Forelimb muscle (tissue), 1 donor: ENCODE results near the gene PSG5. TPM values are rescaled to one million over a fixed set of nuclear protein-coding genes. Genes with fewer than 3 reads are reported as not detected.
"Not testable (repeated sequence)": the region's sequence is repeated elsewhere in the genome, so short reads cannot be mapped to it uniquely, and the experiment has no call there.

Experiments
- DNase-seq: peaks from one replicate; pipeline ENCODE4 v3.0.0-alpha.2; 2013; ENCODE audit warnings: low read depth
- polyA plus RNA-seq: library from polyadenylated mRNA; unstranded; fragments of 120-200 nt; gene quantifications from one replicate; pipeline ENCODE4 v1.2.1, GENCODE V29; 2013; ENCODE audit not compliant: insufficient read length

PSG5 gene
- polyA plus RNA-seq, result 0.42 TPM

DNA sequence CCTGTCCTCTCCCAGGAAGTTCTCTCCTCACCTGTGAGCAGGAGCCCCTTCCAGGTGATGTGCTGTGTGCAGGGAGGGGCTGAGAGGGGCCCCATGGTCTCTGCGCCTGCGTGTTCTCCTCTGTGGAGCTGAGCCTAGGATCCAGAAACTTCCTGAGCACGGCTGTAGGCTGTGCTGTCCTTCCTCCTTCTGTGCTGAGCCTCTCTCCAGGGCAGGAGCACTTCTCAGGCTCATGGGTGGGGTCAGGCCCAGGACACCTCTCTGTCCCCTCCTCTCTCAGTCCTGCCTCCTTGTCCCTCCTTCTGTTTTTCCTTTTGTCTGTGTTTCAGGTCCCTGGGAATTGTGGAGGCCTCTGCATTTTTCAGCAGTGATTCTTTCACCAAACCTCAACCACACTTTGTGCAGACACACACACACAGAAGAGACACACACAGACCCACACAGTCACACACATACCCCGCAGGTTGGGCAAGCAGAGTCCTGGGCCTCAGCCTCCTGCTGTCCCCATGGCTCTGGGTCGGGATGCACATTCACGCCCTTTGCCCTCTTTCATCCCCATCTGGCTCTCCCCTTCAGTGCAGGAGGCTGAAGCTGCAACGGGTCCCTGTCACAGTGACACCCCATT lies at the start of gene PSG5:
Gene PSG5, minus strand, starts transcription at position 226 of the 625 bp plus-strand sequence. Its CDS starts 131 bp downstream, at position 95.
- DNase-seq, result not testable (repeated sequence)

DNA sequence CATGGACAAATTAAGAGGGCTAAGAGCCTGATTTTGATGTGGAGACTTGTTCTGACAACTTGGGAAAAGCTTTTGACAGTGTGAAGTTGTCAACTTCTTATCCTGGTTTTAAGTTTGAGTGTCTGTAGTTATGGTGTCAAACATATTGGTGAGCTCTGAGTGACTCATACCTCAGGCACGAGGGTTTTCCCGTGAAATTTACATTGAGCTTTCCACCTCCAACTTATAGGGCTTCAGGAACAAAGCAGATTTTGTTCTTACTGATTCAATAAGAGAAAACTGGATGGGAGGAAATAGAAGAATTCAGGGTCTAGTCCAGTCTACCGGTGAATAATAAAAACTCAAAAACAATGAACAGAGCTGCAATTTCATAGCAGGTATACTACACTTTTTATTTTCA lies 49.4 kb upstream of the PSG5 start:
- not testable (repeated sequence) for DNase-seq

DNA sequence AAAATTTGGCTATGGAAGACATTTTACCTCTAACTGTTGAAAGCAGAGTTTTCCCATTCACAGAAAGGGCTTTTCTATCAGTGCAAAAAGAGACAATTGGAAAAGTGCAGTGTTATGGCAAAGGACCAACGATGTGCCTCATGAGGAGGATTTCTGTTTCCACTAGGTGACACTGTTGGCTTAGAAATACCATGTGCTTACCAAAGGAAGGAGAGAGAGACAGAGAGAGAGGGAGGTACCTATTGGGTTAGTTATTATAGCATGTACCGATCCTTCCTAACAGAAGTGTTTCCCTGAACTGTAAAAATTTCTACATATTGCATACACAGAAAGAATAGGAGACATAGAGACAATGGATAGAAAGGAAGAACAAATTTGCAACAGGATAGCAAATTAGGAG lies 43.0 kb upstream of the PSG5 start:
- DNase-seq, result no peak

- DNase-seq, result not testable (repeated sequence)
These were observed 42.4 kb upstream of the PSG5 start for GRCh38 chr19:43228730-43229129.

GRCh38 chr19:43226986-43227385 lies 40.6 kb upstream of the PSG5 start:
- not testable (repeated sequence) for DNase-seq

GRCh38 chr19:43224855-43225253 lies 38.5 kb upstream of the PSG5 start:
- no peak for DNase-seq

DNA sequence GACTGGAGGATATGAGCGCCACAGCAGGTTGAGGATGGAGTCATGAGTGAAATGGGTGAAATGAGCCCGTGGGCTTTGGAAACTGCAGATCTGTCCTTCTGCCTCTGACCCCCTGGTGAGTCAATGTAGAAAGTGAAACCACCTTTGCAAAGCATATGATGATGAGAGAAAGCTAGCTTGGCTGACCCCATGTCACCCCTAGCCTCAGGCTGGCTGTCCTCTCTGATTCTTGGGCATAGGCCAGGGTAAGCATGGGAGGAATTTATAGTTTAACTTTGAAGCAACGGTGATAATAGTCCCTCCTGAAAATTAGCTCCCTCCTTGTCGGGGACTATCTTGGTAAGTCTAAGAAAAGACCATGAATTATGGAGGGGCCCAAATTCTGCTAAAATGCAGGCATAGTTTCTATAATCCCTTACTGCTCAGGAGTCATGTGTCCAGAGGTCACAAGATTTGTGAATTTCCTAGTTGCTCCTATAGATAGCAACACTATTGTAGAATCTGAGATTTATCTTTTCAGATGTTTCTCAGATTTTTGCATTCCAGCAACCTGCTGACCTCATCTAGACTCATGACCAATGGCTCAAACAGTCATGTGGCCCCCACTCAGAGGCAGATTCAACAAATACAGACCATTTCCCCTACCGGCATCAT lies 38.0 kb upstream of the PSG5 start:
- DNase-seq, result not testable (repeated sequence)

GRCh38 chr19:43221891-43222290 lies 35.6 kb upstream of the PSG5 start:
- DNase-seq, result not testable (repeated sequence)

DNA sequence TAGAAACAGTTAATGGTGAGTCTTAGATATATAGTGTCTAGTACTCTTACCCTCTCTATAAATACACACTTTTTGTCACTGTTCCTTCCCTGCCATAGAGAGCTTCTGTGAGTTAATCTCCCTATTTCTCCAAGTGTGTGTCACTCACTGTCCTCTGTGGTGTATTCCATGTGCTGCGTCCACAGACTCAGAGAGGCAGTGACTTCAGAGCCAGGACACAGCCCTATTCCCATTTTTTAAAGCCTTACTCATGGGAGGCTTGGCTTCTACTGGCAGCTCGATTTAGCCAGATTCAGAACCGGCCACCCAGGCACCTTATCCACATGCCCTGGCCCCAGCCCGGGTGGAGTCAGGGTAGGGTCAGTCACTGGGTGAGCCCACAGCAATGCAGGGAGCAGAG lies 32.8 kb upstream of the PSG5 start:
- not testable (repeated sequence) for DNase-seq

GRCh38 chr19:43215881-43216280 lies 29.5 kb upstream of the PSG5 start:
- DNase-seq, result not testable (repeated sequence)

DNA sequence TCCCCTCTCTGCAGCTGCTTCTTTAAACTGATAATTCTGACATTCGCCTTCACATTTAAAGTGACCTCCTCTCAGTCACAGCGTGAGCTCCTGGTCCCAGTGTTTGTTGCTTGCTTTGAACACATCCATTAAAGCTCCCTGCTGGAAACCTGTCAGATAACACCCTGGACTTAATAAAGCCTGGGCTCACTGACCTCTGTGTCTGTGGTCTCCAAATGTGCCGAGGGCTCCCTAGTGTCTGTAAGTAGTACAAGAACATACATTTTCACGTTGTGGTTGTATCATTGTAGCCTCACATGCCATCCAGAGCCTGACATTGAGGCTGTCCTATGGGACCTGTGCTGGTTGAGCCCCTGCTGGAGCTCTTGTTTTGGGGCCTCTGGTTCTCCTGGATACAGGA lies 21.7 kb upstream of the PSG5 start:
- DNase-seq, result no peak

DNA sequence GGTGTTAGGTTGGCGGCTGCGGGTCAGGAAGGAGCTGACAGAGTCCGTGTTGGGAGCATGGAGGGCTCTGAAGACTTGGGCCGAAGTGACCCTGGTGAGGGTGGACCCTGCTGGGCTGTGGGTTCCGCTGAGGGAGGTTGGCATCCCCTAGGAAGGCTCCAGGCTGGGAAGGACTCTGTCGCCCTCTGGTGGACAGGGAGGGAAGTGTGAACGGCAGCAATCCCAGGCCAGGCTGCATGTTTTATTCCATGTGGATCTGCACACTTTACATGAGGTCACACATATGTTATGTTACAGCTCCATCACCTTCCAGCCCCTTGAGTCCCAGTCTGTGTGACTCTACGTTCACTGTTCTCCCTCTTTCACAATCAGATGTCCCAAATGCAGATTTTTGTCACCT lies 20.8 kb upstream of the PSG5 start:
- not testable (repeated sequence) for DNase-seq

DNA sequence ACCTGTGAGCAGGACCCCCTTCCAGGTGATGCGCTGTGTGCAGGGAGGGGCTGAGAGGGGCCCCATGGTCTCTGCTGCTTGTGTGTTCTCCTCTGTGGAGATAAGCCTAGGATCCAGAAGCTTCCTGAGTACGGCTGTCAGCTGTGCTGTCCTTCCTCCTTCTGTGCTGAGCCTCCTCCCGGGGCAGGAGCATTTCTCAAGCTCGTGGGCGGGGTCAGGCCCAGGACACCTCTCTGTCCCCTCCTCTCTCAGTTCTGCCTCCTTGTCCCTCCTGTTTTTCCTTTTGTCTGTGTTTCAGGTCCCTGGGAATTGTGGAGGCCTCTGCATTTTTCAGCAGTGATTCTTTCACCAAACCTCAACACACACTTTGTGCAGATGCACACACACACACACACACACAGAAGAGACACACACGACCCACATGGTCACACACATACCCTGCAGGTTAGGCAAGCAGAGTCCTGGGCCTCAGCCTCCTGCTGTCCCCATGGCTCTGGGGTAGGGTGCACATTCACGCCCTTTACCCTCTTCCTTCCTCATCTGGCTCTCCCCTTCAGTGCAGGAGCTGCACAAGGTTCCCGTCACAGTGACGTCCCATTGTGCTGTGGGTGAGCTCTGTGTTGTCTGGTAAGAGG lies 19.3 kb upstream of the PSG5 start, which contains the start of gene PSG4:
Gene PSG4, minus strand, starts transcription at position 168 of the 635 bp plus-strand sequence. Its CDS starts 102 bp downstream, at position 66.
- not testable (repeated sequence) for DNase-seq

DNA sequence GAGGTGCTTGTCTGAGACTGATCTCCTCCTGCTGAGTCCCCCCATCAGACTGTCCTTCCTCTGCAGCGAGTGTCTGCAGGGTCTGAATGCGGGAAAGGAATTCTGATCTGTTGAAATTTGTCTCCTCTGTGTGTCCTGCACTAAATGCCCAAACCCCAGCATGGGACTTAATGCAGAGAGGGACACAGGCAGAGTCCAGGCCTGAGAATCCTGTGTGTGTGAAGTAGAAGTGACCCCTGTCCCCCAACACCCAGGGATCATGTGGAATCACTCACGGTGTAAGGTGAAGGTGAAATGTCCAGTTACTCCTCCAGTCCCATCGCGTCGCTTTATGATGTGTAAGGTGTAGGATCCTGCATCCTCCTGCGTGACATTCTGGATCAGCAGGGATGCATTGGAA lies 17.3 kb upstream of the PSG5 start:
- not testable (repeated sequence) for DNase-seq

GRCh38 chr19:43201891-43202290 lies 15.6 kb upstream of the PSG5 start:
- not testable (repeated sequence) for DNase-seq

DNA sequence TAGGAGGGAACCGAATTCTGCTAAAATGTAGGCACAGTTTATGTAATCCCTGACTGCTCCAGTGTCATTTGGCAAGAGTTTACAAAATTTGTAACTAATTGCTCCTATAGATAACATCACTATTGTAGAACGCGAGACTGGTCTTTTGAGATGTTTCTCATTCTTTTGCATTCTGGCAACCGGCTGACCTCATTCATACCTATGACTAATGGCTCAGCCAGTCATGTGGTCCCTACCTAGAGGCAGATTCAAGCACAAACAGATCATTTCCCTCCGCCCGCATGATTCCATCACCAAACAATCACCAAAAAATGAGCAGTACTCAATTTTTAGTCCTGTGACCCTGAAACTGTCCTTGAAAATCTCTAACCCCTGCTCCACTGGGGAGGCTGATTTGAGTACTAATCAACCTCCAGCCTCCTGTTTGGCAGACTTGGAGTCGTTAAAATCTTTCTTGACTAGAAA lies 15.0 kb upstream of the PSG5 start:
- DNase-seq, result not testable (repeated sequence)

DNA sequence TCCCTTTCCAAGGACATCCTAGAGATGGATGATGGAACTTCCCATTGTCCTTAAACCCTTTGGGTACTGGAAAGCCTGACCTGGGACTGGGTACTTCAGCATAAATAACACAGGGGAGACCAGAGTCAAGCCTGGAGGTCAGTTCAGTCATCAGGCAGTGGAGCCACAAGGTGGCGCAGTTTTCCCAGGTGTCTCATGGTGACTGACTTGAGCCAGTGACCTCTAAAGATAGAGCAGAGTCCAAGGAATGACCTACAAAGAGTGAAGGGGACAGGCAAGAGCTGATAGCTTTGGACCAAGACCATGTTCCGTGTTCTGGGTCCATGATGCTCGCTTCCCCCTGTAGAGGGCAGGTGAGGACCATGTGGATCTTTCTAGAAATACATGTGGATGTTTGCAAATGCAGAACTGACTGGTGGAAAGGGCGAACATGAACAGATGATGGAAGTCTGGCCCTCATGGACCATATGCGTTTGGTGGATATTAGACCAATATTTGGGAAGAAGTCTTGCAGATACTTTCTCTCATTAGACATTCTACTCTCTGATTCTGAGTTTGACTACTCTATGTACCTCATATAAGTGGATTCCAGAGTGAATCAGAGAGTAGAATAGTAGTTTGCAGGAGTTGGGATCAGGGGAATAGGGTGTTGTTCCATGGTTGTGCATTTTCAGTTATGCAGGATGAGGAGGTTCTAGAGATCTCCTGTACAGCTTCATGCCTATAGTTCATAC lies 12.5 kb upstream of the PSG5 start:
- not testable (repeated sequence) for DNase-seq

DNA sequence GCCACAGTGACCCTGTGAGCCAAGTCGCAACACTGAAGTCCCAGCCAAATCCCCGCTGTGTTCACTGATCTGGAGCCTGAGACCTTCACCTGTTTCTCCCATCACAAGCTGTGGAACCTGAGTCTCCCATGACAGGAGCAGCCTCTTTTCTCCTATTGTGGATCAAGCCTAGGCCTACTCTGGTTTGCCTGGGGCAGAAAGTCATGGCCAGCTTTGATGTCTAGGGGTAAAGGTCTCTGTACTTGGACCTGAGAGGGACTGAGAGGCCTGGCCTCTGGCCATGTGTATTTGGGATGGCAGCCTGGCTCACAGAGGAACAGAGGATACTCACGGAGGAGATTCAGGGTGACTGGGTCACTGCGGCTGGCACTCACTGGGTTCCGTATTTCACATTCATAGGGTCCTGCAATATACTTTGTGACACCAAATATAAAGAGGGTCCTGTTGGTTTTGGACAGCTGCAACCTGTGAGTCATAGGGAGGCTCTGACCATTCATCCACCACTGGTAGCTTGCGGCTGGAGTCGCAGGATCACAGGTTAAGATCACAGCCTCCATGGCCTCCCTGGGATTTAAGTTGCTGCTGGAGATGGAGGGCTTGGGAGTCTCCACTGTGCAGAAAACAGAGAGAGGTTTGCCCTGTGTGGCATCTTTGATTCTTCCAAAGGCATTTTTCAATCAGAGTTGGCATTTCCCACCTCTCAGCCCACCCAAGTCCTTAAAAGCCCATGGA lies 11.5 kb upstream of the PSG5 start:
- not testable (repeated sequence) for DNase-seq

DNA sequence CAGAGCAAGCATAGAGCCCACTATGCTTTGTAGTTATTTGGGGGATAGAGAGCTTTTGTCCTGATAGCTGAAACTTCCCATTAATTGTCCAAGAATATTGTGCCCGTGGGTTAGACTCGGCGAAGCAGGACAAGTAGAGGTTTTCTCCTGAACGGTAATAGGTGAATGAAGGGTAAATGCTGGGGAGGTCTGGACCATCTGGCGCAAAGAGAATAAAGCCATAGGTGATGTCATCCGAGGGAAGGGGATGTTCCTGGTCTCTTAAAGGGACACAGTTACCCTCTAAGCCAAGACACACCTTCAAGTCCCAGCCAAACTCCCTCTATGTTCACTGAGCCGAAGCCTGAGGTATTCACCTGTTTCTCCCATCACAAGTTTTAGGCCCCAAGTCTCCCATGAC lies 8.1 kb upstream of the PSG5 start:
- DNase-seq, result not testable (repeated sequence)

- DNase-seq, result not testable (repeated sequence)
These were observed 6.2 kb upstream of the PSG5 start for GRCh38 chr19:43192381-43193155.
